ENCODE data around the gene WWC2.
"Not testable (repeated sequence)": the region's sequence is repeated elsewhere in the genome, so short reads cannot be mapped to it uniquely, and the experiment has no call there.

Gene WWC2

GRCh38 chr4:183146478-183146877 is 47.4 kb downstream of the WWC2 start:
- DNase-seq (ENCODE audit: low read depth): no peak
- TF ChIP-seq, protein P1, sequence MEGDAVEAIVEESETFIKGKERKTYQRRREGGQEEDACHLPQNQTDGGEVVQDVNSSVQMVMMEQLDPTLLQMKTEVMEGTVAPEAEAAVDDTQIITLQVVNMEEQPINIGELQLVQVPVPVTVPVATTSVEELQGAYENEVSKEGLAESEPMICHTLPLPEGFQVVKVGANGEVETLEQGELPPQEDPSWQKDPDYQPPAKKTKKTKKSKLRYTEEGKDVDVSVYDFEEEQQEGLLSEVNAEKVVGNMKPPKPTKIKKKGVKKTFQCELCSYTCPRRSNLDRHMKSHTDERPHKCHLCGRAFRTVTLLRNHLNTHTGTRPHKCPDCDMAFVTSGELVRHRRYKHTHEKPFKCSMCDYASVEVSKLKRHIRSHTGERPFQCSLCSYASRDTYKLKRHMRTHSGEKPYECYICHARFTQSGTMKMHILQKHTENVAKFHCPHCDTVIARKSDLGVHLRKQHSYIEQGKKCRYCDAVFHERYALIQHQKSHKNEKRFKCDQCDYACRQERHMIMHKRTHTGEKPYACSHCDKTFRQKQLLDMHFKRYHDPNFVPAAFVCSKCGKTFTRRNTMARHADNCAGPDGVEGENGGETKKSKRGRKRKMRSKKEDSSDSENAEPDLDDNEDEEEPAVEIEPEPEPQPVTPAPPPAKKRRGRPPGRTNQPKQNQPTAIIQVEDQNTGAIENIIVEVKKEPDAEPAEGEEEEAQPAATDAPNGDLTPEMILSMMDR (conservative IDR thresholded peaks at IDR 0.05; ENCODE audit: low read length): no peak
- H3K4me3 ChIP-seq (ENCODE audit: low read length): no peak overlapping the region

GRCh38 chr4:183147196-183147595 is 48.1 kb downstream of the WWC2 start:
- TF ChIP-seq, protein P1 (conservative IDR thresholded peaks at IDR 0.05; ENCODE audit: low read length): no peak
- H3K4me3 ChIP-seq (ENCODE audit: low read length): no peak overlapping the region
- no peak for DNase-seq (ENCODE audit: low read depth)

- DNase-seq (ENCODE audit: low read depth): no peak
- H3K4me3 ChIP-seq (ENCODE audit: low read length): no peak overlapping the region
- TF ChIP-seq, protein P1 (conservative IDR thresholded peaks at IDR 0.05; ENCODE audit: low read length): no peak
Observed at GRCh38 chr4:183147983-183148382, 48.9 kb downstream of the WWC2 start.

DNA sequence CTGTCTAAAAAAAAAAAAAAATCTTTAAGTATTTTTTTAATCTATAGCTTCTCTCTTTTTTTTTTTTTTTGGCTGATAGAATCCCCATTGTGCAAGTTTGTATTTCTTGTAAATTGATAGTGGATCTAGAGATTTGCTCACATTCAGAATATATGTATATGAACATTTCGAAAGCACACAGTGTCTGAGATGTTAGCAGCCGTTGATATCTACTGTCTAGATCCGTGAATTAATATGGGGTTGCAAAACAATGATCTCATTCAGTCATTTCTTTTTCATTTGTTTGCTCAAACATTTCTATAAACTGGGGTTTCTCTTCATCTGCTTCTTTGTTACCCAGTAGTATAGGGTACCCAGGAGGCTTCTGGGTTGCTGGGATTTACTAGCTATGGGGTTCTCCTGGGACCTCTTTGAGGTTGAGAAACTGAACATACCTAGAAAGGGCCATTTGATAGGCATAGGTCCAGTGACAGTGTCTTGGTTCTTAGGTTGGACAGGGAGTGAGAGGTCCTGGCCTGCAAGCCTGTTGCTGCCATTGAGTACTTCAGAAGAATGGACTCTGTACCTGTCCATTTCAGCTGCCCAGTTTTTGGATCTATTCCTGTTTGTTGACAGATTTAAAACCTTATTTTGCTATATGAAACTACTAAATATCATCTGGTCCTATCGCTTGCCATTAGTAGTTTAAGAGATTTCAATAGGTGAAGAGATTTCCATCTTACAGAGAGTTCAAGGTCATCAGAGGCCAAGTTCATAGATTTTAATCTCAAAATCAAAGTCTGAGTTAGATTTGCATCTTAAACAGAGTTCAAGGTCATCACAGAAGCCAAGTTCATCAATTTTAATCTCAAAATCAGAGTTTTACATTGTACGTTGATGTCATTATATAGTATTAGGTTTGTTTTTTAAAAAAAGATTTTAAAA is 50.8 kb downstream of the WWC2 start:
- TF ChIP-seq, protein P1 (conservative IDR thresholded peaks at IDR 0.05; ENCODE audit: low read length): no peak
- no peak overlapping the region for H3K4me3 ChIP-seq (ENCODE audit: low read length)
- DNase-seq (ENCODE audit: low read depth): no peak

- not testable (repeated sequence) for H3K4me3 ChIP-seq (ENCODE audit: low read length); DNase-seq (ENCODE audit: low read depth)
Observed at GRCh38 chr4:183150664-183151063, 51.6 kb downstream of the WWC2 start.

GRCh38 chr4:183152232-183152631 is 53.2 kb downstream of the WWC2 start:
- H3K4me3 ChIP-seq (ENCODE audit: low read length); DNase-seq (ENCODE audit: low read depth): not testable (repeated sequence)

DNA sequence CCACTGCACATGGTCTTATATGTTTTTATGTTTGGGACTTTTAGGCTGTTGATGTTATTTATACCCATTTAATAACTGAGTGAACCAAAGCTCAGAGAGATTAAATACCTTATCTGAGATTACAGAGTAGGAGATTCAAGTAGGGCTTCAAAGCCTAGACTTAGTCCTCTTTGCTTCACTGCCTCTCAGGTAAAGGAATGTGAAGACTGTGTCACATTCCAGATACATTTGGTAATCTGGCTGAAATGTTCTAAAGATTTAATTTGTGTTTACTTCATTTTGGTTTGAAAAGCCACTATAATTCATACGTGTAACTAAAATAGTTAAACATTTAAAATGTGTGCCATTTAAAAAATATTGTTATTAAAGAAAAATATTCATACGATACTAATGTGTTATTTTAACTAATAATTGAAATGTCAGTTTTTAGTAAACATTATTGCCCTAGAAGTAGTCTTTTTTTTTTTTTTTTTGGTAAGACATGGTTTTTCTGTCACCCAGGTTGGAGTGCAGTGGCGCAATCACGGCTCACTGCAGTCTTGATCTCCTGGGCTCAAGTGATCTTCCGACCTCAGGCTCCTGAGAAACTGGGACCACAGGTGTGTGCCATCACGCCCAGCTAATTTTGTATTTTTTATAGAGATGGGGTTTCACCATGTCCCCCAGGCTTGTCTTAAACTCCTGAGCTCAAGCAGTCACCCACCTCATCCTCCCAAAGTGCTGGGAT is 54.3 kb downstream of the WWC2 start:
- DNase-seq (ENCODE audit: low read depth): no peak
- no peak overlapping the region for H3K4me3 ChIP-seq (ENCODE audit: low read length)
- TF ChIP-seq, protein P1 (conservative IDR thresholded peaks at IDR 0.05; ENCODE audit: low read length): no peak
